GM19043 (cell line): ENCODE data around the gene PHACTR3.

ENCODE experiments used
- ATAC-seq: cut with Tn5 transposase; IDR thresholded peaks from one replicate; pipeline ENCODE4 v1.9.1; 2021; ENCODE audit warnings: low read depth; ENCODE audit not compliant: unreplicated experiment

The PHACTR3 gene

GRCh38 chr20:59743767-59744485 lies 139.6 kb downstream of the PHACTR3 start:
- no peak for ATAC-seq

GRCh38 chr20:59744756-59745155 lies 140.4 kb downstream of the PHACTR3 start:
- no peak for ATAC-seq

- ATAC-seq = no peak
These were observed 140.9 kb downstream of the PHACTR3 start for GRCh38 chr20:59745201-59745600.

- ATAC-seq = no peak
These were observed 141.4 kb downstream of the PHACTR3 start for GRCh38 chr20:59745716-59746115.

- no peak for ATAC-seq
These were observed 141.8 kb downstream of the PHACTR3 start for GRCh38 chr20:59746155-59746554.

GRCh38 chr20:59747671-59748515 lies 143.6 kb downstream of the PHACTR3 start:
- ATAC-seq = no peak

- ATAC-seq = no peak
These were observed 144.4 kb downstream of the PHACTR3 start for GRCh38 chr20:59748619-59749191.

GRCh38 chr20:59749301-59749700 lies 145.0 kb downstream of the PHACTR3 start:
- no peak for ATAC-seq

- no peak for ATAC-seq
These were observed 146.0 kb downstream of the PHACTR3 start for GRCh38 chr20:59750209-59750840.

- no peak for ATAC-seq
These were observed 146.9 kb downstream of the PHACTR3 start for GRCh38 chr20:59751075-59751711.

GRCh38 chr20:59752101-59752586 lies 147.8 kb downstream of the PHACTR3 start:
- ATAC-seq = peak; percentile 75

- ATAC-seq = peak; percentile 15
These were observed 148.5 kb downstream of the PHACTR3 start for GRCh38 chr20:59752704-59753460.

GRCh38 chr20:59753836-59754235 lies 149.5 kb downstream of the PHACTR3 start:
- no peak for ATAC-seq

- ATAC-seq = no peak
These were observed 150.2 kb downstream of the PHACTR3 start for GRCh38 chr20:59754551-59754950.

GRCh38 chr20:59756241-59756640 lies 151.9 kb downstream of the PHACTR3 start:
- no peak for ATAC-seq

- ATAC-seq = no peak
These were observed 159.7 kb downstream of the PHACTR3 start for GRCh38 chr20:59764037-59764436.

GRCh38 chr20:59765599-59766177 lies 161.3 kb downstream of the PHACTR3 start:
- ATAC-seq = no peak

GRCh38 chr20:59767656-59768055 lies 163.3 kb downstream of the PHACTR3 start:
- ATAC-seq = no peak

- ATAC-seq = no peak
These were observed 165.9 kb downstream of the PHACTR3 start for GRCh38 chr20:59770270-59770669.
